ENCODE data around the gene KCNQ1. TPM values are rescaled to one million over a fixed set of nuclear protein-coding genes. Genes with fewer than 3 reads are reported as not detected.

Gene KCNQ1
- total and polyA plus RNA-seq, 2 of the 13 experiments (the other 11 are each of a cell fraction or from before 2014, with no cell fraction given): 0.02 to 0.08 TPM

- TF ChIP-seq AKAP8 (CRISPR knock-in tag; IDR thresholded peaks at IDR 0.05) (no peak), ZNF749 (CRISPR knock-in tag; IDR thresholded peaks at IDR 0.05; ENCODE audit: borderline replicate concordance) (no peak), ATRX (CRISPR knock-in tag; IDR thresholded peaks at IDR 0.05; ENCODE audit: borderline replicate concordance) (no peak), MAF1 (CRISPR knock-in tag; IDR thresholded peaks at IDR 0.05; ENCODE audit: borderline replicate concordance) (no peak), FOXJ3 (CRISPR knock-in tag; IDR thresholded peaks at IDR 0.05; ENCODE audit: borderline replicate concordance) (no peak), SETDB1 (CRISPR knock-in tag; IDR thresholded peaks at IDR 0.05; ENCODE audit: borderline replicate concordance) (no peak), DDIT3 (CRISPR knock-in tag; IDR thresholded peaks at IDR 0.05) (no peak), HDAC2 (CRISPR knock-in tag; IDR thresholded peaks at IDR 0.05) (no peak), ZMYM4 (CRISPR knock-in tag; IDR thresholded peaks at IDR 0.05) (no peak), ZBTB44 (CRISPR knock-in tag; IDR thresholded peaks at IDR 0.05) (no peak), YEATS4 (CRISPR knock-in tag; IDR thresholded peaks at IDR 0.05; ENCODE audit: borderline replicate concordance) (no peak), ZNF18 (CRISPR knock-in tag; IDR thresholded peaks at IDR 0.05; ENCODE audit: insufficient replicate concordance) (no peak), ETS1 (CRISPR knock-in tag; IDR thresholded peaks at IDR 0.05) (no peak), SNAPC4 (CRISPR knock-in tag; IDR thresholded peaks at IDR 0.05) (no peak), SP140L (CRISPR knock-in tag; IDR thresholded peaks at IDR 0.05; ENCODE audit: borderline replicate concordance) (no peak), PRDM4 (CRISPR knock-in tag; IDR thresholded peaks at IDR 0.05; ENCODE audit: borderline replicate concordance) (no peak)
These were observed 394.7 kb downstream of the KCNQ1 start (continued) for GRCh38 chr11:2839395-2839943.

Measured in HepG2 (cell line).